Astrocyte (in vitro differentiated cells and primary cell): ENCODE measurements around the gene TIGAR. TPM values are rescaled to one million over a fixed set of nuclear protein-coding genes. Genes with fewer than 3 reads are reported as not detected.

ENCODE experiments used
- DNase-seq: peaks from one replicate; pipeline ENCODE4 v3.0.0-alpha.2; 2010; ENCODE audit warnings: low read depth
- FAIRE-seq: peaks from 2 replicates; lab custom pipeline; 2011; peaks lifted over from hg19 to GRCh38; lab: Jason Lieb, UNC
- H2AFZ ChIP-seq: 2 replicates; pipeline ENCODE4 v1.6.0; 2012; ENCODE audit warnings: low read depth, low read length, inconsistent platforms
- H3K27ac ChIP-seq: 2 replicates; pipeline ENCODE4 v1.5.1; 2011; ENCODE audit warnings: low read depth, low read length, inconsistent platforms
- H3K27me3 ChIP-seq: 2 replicates; pipeline ENCODE4 v1.6.0; 2011; ENCODE audit warnings: low read length, inconsistent platforms; ENCODE audit not compliant: insufficient read depth
- H3K36me3 ChIP-seq: 2 replicates; pipeline ENCODE4 v1.5.1; 2011; ENCODE audit warnings: low read length, inconsistent platforms; ENCODE audit not compliant: insufficient read depth
- H3K4me1 ChIP-seq: 2 replicates; pipeline ENCODE4 v1.5.1; 2011; ENCODE audit warnings: low read length, inconsistent platforms; ENCODE audit not compliant: insufficient read depth
- H3K4me2 ChIP-seq: 2 replicates; pipeline ENCODE4 v1.6.0; 2012; ENCODE audit warnings: low read length, inconsistent platforms
- H3K4me3 ChIP-seq: 2 replicates; pipeline ENCODE4 v1.5.1; 2011; ENCODE audit warnings: low read depth, mild to moderate bottlenecking, low read length, inconsistent platforms; ENCODE audit not compliant: insufficient read depth
- H3K79me2 ChIP-seq: 2 replicates; pipeline ENCODE4 v1.6.0; 2012; ENCODE audit warnings: mild to moderate bottlenecking, low read length, inconsistent platforms; ENCODE audit not compliant: insufficient read depth
- H3K9ac ChIP-seq: 2 replicates; pipeline ENCODE4 v1.6.0; 2012; ENCODE audit warnings: mild to moderate bottlenecking, low read length, inconsistent platforms
- H3K9me3 ChIP-seq: 2 replicates; pipeline ENCODE4 v1.5.1; 2012; ENCODE audit warnings: low read depth, mild to moderate bottlenecking, low read length, inconsistent platforms; ENCODE audit not compliant: insufficient read depth
- H4K20me1 ChIP-seq: 2 replicates; pipeline ENCODE4 v1.6.0; 2012; ENCODE audit warnings: low read length, inconsistent platforms; ENCODE audit not compliant: insufficient read depth
- H3K27ac Mint-ChIP-seq: one replicate; pipeline ENCODE4 v1.8.0; 2021; ENCODE audit warnings: mild to moderate bottlenecking, mixed read lengths; ENCODE audit not compliant: unreplicated experiment
- H3K27me3 Mint-ChIP-seq: one replicate; pipeline ENCODE4 v1.8.0; 2021; ENCODE audit warnings: low read depth, mixed read lengths; ENCODE audit not compliant: unreplicated experiment
- H3K36me3 Mint-ChIP-seq: one replicate; pipeline ENCODE4 v1.8.0; 2021; ENCODE audit warnings: low read depth, mixed read lengths; ENCODE audit not compliant: unreplicated experiment
- H3K4me1 Mint-ChIP-seq: one replicate; pipeline ENCODE4 v1.8.0; 2021; ENCODE audit warnings: low read depth, mixed read lengths; ENCODE audit not compliant: unreplicated experiment
- H3K4me3 Mint-ChIP-seq: one replicate; pipeline ENCODE4 v1.8.0; 2021; ENCODE audit warnings: mild to moderate bottlenecking, moderate library complexity, mixed read lengths; ENCODE audit not compliant: unreplicated experiment
- H3K9me3 Mint-ChIP-seq: one replicate; pipeline ENCODE4 v1.8.0; 2021; ENCODE audit warnings: mild to moderate bottlenecking, mixed read lengths; ENCODE audit not compliant: unreplicated experiment
- CTCF ChIP-seq: IDR thresholded peaks from 2 replicates; pipeline ENCODE4 v1.5.1; 2011; ENCODE audit warnings: low read depth, mild to moderate bottlenecking, inconsistent platforms, low read length, moderate library complexity; ENCODE audit not compliant: insufficient read depth
- EZH2 ChIP-seq: IDR thresholded peaks from 2 replicates; pipeline ENCODE4 v1.6.1; 2012; ENCODE audit warnings: mild to moderate bottlenecking, low read length, inconsistent platforms; ENCODE audit not compliant: insufficient read depth
- total RNA-seq: library from RNA; stranded (reverse); gene quantifications from 2 replicates; pipeline ENCODE4 v1.2.1, GENCODE V29; 2021

Gene TIGAR
- total RNA-seq, 1 donor from 2014 or later, result 91.7 TPM

- Mint-ChIP-seq H3K27me3 (peaks cover 33% of the 10 kb centered on the region), H3K4me3 (no peak overlapping the region), H3K4me1 (peaks cover 2% of the 10 kb centered on the region), H3K27ac (no peak overlapping the region), H3K36me3 (no peaks in the 10 kb centered on the region), H3K9me3 (peaks cover 3% of the 10 kb centered on the region)
- Histone ChIP-seq H3K36me3 (no peaks in the 10 kb centered on the region), H3K4me3 (no peak overlapping the region), H3K27ac (no peak overlapping the region), H3K4me2 (no peak overlapping the region), H2AFZ (no peak overlapping the region), H4K20me1 (no peaks in the 10 kb centered on the region), H3K4me1 (no peaks in the 10 kb centered on the region), H3K27me3 (no peaks in the 10 kb centered on the region), H3K9me3 (no peaks in the 10 kb centered on the region), H3K9ac (no peak overlapping the region), H3K79me2 (no peaks in the 10 kb centered on the region)
- DNase-seq (no peak), FAIRE-seq (no peak)
- no peak for TF ChIP-seq CTCF
- TF ChIP-seq EZH2, result no peak
Observed at GRCh38 chr12:4395818-4396217, 74.8 kb downstream of the TIGAR start.

DNA sequence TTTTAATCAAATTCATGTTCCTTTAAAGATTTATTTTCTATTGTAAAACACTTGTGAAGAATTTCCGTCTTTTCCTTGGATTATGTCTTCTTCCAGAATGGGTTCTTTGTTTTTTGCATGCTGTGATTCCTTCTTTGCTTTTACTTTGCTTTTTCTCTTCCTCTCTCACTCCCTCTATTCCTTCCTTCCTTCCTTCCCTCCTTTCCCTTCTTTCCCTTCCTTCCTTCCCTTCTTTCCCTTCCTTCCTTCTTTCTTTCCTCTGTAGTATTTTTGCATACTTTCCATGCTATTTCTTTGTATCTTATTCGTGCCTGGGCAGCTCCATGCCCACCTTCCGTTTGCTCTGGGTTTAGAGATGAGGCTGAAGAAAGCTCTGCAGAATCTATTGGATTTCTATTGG lies 80.1 kb downstream of the TIGAR start:
- TF ChIP-seq CTCF (no peak), EZH2 (no peak)
- no peaks in the 10 kb centered on the region for H3K4me1 ChIP-seq
- no peaks in the 10 kb centered on the region for H3K36me3 ChIP-seq
- no peak overlapping the region for H2AFZ ChIP-seq
- Mint-ChIP-seq H3K4me1 (no peaks in the 10 kb centered on the region), H3K4me3 (no peak overlapping the region), H3K9me3 (no peaks in the 10 kb centered on the region), H3K27ac (no peak overlapping the region), H3K36me3 (no peaks in the 10 kb centered on the region), H3K27me3 (peaks cover 3% of the 10 kb centered on the region)
- H3K27ac ChIP-seq, result no peak overlapping the region
- no peaks in the 10 kb centered on the region for H3K27me3 ChIP-seq
- no peak overlapping the region for H3K4me3 ChIP-seq
- DNase-seq (no peak), FAIRE-seq (no peak)
- no peaks in the 10 kb centered on the region for H3K9me3 ChIP-seq
- H4K20me1 ChIP-seq, result no peaks in the 10 kb centered on the region
- no peak overlapping the region for H3K9ac ChIP-seq
- H3K4me2 ChIP-seq, result no peak overlapping the region
- no peaks in the 10 kb centered on the region for H3K79me2 ChIP-seq

- Histone ChIP-seq H3K4me1 (no peaks in the 10 kb centered on the region), H3K27ac (no peak overlapping the region), H3K27me3 (no peaks in the 10 kb centered on the region), H3K9ac (no peak overlapping the region), H2AFZ (no peak overlapping the region), H3K4me2 (no peak overlapping the region), H4K20me1 (no peaks in the 10 kb centered on the region), H3K36me3 (no peaks in the 10 kb centered on the region), H3K4me3 (no peak overlapping the region), H3K79me2 (no peaks in the 10 kb centered on the region), H3K9me3 (no peaks in the 10 kb centered on the region)
- no peak for TF ChIP-seq CTCF
- no peak for TF ChIP-seq EZH2
- H3K9me3 Mint-ChIP-seq, result no peaks in the 10 kb centered on the region
- DNase-seq (no peak), FAIRE-seq (no peak)
- H3K4me1 Mint-ChIP-seq, result no peaks in the 10 kb centered on the region
- no peaks in the 10 kb centered on the region for H3K36me3 Mint-ChIP-seq
- H3K27me3 Mint-ChIP-seq, result no peaks in the 10 kb centered on the region
- no peak overlapping the region for H3K4me3 Mint-ChIP-seq
- H3K27ac Mint-ChIP-seq, result no peak overlapping the region
Observed at GRCh38 chr12:4402996-4403395, 82.0 kb downstream of the TIGAR start.

Other genes starting within 250 kb of the TIGAR start
- gene CCND2, start 47.5 kb upstream of the TIGAR start, total RNA-seq, result 607 and 726 TPM in 2 replicates
- gene FGF23, start 58.5 kb downstream of the TIGAR start, total RNA-seq, result not detected in 2 replicates
- not detected in 2 replicates for gene FGF6, start 124.6 kb downstream of the TIGAR start, total RNA-seq
- 2.7 and 5.3 TPM in 2 replicates for gene RAD51AP1, start 217.7 kb downstream of the TIGAR start, total RNA-seq
- 33.9 and 40.0 TPM in 2 replicates for gene DYRK4, start 241.0 kb downstream of the TIGAR start, total RNA-seq